ENCODE results near the gene PIGQ. TPM values are rescaled to one million over a fixed set of nuclear protein-coding genes. Genes with fewer than 3 reads are reported as not detected.

The PIGQ gene
- total and polyA plus RNA-seq, 2 experiments from 2014 or later = 30.2 to 62.3 TPM

DNA sequence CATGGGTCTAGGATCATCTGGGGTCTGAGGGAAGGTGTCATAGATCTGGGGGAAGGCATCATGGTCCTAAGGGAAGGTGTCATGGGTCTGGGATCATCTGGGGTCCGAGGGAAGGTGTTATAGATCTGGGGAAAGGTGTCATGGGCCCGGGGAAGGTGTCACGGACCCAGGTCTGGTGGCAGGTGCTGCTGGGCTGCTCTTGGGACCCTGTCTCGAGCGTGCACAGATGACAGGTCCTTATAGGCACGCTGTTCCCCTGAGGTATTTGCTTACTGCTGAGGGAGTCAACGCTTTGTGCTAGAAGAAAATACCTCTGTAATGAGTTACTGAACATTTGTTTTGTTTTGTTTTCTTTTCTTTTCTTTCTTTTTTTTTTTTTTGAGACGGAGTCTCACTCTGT is 21.5 kb downstream of the PIGQ start (continued):
- TF ChIP-seq STAT1 (IDR thresholded peaks at IDR 0.05; ENCODE audit: unreplicated experiment) (no peak), EZH2 (IDR thresholded peaks at IDR 0.05; ENCODE audit: low read depth, unreplicated experiment) (no peak), EZH2phosphoT487 (IDR thresholded peaks at IDR 0.05; ENCODE audit: unreplicated experiment) (no peak), POLR2AphosphoS5 (IDR thresholded peaks at IDR 0.05; ENCODE audit: low read depth) (no peak), ZNF331 (CRISPR knock-in tag; IDR thresholded peaks at IDR 0.05; ENCODE audit: low read depth) (no peak)

DNA sequence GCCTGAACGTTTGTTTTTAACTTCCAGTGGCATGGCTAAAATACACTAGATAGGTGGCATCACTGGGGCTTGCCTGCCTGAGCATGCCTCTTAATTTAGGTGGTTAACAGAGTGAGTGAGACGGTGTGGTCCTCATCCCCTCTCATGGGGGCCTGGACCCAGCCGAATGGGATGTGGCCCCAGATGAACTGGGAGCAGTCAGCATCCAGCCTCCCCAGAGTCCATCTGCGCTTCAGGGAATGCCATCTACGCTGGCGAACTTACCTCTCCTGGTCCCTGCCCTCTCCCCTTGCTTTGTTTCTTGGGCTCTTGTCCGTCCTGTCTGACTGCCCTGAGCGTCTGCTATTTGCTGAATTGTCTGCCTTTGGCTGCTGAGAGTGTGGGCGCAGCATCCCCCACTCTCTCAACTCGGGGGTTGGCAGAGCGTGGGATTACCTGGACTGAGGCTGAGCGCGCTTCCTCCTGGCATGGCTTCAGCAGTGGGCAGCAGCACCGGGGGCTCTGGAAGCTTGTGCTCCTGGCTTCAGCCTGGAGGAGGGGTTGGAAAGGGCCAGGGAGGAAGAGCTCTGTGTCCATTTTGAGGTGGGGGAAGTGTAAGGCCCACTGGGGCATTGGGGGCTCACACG is 22.2 kb downstream of the PIGQ start:
- no peak overlapping the region for H3K27ac Mint-ChIP-seq
- no peak overlapping the region for H3K27ac ChIP-seq (ENCODE audit: low read depth)
- TF ChIP-seq JUNB (IDR thresholded peaks at IDR 0.05; ENCODE audit: unreplicated experiment) = no peak
- TF ChIP-seq ZNF114 (CRISPR knock-in tag; IDR thresholded peaks at IDR 0.05) = no peak
- TF ChIP-seq EZH2 (IDR thresholded peaks at IDR 0.05; ENCODE audit: low read depth, unreplicated experiment) = no peak
- TF ChIP-seq NANOG (IDR thresholded peaks at IDR 0.05; ENCODE audit: borderline replicate concordance) = no peak
- TF ChIP-seq ZNF331 (CRISPR knock-in tag; IDR thresholded peaks at IDR 0.05; ENCODE audit: low read depth) = no peak
- TF ChIP-seq, protein P1, sequence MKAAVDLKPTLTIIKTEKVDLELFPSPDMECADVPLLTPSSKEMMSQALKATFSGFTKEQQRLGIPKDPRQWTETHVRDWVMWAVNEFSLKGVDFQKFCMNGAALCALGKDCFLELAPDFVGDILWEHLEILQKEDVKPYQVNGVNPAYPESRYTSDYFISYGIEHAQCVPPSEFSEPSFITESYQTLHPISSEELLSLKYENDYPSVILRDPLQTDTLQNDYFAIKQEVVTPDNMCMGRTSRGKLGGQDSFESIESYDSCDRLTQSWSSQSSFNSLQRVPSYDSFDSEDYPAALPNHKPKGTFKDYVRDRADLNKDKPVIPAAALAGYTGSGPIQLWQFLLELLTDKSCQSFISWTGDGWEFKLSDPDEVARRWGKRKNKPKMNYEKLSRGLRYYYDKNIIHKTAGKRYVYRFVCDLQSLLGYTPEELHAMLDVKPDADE (IDR thresholded peaks at IDR 0.05) = no peak
- TF ChIP-seq, protein P2, sequence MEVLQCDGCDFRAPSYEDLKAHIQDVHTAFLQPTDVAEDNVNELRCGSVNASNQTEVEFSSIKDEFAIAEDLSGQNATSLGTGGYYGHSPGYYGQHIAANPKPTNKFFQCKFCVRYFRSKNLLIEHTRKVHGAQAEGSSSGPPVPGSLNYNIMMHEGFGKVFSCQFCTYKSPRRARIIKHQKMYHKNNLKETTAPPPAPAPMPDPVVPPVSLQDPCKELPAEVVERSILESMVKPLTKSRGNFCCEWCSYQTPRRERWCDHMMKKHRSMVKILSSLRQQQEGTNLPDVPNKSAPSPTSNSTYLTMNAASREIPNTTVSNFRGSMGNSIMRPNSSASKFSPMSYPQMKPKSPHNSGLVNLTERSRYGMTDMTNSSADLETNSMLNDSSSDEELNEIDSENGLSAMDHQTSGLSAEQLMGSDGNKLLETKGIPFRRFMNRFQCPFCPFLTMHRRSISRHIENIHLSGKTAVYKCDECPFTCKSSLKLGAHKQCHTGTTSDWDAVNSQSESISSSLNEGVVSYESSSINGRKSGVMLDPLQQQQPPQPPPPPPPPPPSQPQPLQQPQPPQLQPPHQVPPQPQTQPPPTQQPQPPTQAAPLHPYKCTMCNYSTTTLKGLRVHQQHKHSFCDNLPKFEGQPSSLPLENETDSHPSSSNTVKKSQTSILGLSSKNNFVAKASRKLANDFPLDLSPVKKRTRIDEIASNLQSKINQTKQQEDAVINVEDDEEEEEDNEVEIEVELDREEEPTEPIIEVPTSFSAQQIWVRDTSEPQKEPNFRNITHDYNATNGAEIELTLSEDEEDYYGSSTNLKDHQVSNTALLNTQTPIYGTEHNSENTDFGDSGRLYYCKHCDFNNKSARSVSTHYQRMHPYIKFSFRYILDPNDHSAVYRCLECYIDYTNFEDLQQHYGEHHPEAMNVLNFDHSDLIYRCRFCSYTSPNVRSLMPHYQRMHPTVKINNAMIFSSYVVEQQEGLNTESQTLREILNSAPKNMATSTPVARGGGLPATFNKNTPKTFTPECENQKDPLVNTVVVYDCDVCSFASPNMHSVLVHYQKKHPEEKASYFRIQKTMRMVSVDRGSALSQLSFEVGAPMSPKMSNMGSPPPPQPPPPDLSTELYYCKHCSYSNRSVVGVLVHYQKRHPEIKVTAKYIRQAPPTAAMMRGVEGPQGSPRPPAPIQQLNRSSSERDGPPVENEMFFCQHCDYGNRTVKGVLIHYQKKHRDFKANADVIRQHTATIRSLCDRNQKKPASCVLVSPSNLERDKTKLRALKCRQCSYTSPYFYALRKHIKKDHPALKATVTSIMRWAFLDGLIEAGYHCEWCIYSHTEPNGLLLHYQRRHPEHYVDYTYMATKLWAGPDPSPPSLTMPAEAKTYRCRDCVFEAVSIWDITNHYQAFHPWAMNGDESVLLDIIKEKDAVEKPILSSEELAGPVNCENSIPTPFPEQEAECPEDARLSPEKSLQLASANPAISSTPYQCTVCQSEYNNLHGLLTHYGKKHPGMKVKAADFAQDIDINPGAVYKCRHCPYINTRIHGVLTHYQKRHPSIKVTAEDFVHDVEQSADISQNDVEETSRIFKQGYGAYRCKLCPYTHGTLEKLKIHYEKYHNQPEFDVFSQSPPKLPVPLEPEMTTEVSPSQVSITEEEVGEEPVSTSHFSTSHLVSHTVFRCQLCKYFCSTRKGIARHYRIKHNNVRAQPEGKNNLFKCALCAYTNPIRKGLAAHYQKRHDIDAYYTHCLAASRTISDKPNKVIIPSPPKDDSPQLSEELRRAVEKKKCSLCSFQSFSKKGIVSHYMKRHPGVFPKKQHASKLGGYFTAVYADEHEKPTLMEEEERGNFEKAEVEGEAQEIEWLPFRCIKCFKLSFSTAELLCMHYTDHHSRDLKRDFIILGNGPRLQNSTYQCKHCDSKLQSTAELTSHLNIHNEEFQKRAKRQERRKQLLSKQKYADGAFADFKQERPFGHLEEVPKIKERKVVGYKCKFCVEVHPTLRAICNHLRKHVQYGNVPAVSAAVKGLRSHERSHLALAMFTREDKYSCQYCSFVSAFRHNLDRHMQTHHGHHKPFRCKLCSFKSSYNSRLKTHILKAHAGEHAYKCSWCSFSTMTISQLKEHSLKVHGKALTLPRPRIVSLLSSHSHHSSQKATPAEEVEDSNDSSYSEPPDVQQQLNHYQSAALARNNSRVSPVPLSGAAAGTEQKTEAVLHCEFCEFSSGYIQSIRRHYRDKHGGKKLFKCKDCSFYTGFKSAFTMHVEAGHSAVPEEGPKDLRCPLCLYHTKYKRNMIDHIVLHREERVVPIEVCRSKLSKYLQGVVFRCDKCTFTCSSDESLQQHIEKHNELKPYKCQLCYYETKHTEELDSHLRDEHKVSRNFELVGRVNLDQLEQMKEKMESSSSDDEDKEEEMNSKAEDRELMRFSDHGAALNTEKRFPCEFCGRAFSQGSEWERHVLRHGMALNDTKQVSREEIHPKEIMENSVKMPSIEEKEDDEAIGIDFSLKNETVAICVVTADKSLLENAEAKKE (CRISPR knock-in tag; IDR thresholded peaks at IDR 0.05) = no peak
- TF ChIP-seq, protein P3, sequence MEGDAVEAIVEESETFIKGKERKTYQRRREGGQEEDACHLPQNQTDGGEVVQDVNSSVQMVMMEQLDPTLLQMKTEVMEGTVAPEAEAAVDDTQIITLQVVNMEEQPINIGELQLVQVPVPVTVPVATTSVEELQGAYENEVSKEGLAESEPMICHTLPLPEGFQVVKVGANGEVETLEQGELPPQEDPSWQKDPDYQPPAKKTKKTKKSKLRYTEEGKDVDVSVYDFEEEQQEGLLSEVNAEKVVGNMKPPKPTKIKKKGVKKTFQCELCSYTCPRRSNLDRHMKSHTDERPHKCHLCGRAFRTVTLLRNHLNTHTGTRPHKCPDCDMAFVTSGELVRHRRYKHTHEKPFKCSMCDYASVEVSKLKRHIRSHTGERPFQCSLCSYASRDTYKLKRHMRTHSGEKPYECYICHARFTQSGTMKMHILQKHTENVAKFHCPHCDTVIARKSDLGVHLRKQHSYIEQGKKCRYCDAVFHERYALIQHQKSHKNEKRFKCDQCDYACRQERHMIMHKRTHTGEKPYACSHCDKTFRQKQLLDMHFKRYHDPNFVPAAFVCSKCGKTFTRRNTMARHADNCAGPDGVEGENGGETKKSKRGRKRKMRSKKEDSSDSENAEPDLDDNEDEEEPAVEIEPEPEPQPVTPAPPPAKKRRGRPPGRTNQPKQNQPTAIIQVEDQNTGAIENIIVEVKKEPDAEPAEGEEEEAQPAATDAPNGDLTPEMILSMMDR (conservative IDR thresholded peaks at IDR 0.05; ENCODE audit: low read depth in 2 of 2) = no peak
- TF ChIP-seq EZH2phosphoT487 (IDR thresholded peaks at IDR 0.05; ENCODE audit: unreplicated experiment) = no peak
- TF ChIP-seq POLR2AphosphoS5 (IDR thresholded peaks at IDR 0.05; ENCODE audit: low read depth) = no peak
- TF ChIP-seq STAT1 (IDR thresholded peaks at IDR 0.05; ENCODE audit: unreplicated experiment) = no peak

More for the DNA sequence above, 22.2 kb downstream of the PIGQ start:
- no peak overlapping the region for H2AFZ ChIP-seq
- H4K20me1 ChIP-seq (replicated peaks; ENCODE audit: insufficient read depth) = peaks cover 31% of the 10 kb centered on the region
- no peaks in the 10 kb centered on the region; the same call in 2 of the 3 replicates for H3K9me3 Mint-ChIP-seq
- DNase-seq (ENCODE audit: low spot score) = no peak
- no peaks in the 10 kb centered on the region for H3K4me1 ChIP-seq (ENCODE audit: insufficient read depth)
- H3K27me3 Mint-ChIP-seq (ENCODE audit: insufficient read depth, low read depth, poor library complexity) = peaks cover 27% of the 10 kb centered on the region
- no peak overlapping the region for H3K4me2 ChIP-seq
- H3F3A ChIP-seq (replicated peaks; ENCODE audit: low read depth) = peaks cover 8% of the 10 kb centered on the region; the same call in 1 of the 2 replicates
- H3K4me3 Mint-ChIP-seq = no peak overlapping the region; the same call in 2 of the 3 replicates
- ATAC-seq = no peak
- H3K79me2 ChIP-seq (replicated peaks; ENCODE audit: insufficient read depth) = peaks cover 38% of the 10 kb centered on the region
- H3K27me3 ChIP-seq (ENCODE audit: insufficient read depth) = peaks cover 12% of the 10 kb centered on the region
- no peaks in the 10 kb centered on the region for H3K36me3 ChIP-seq (ENCODE audit: insufficient read depth)
- peaks cover 8% of the 10 kb centered on the region; the same call in 2 of the 3 replicates for H3K36me3 Mint-ChIP-seq (ENCODE audit: low read depth)
- H3K4me3 ChIP-seq = no peak overlapping the region
- no peaks in the 10 kb centered on the region for H3K9me2 ChIP-seq (ENCODE audit: insufficient read depth)
- H3K4me1 Mint-ChIP-seq = peaks cover 11% of the 10 kb centered on the region

Measured in GM23338 (cell line).